GM19455 (cell line): ENCODE data around the gene ZIK1.

ENCODE experiments used
- ATAC-seq: cut with Tn5 transposase; IDR thresholded peaks from one replicate; pipeline ENCODE4 v1.9.1; 2021; ENCODE audit not compliant: unreplicated experiment

Gene ZIK1

DNA sequence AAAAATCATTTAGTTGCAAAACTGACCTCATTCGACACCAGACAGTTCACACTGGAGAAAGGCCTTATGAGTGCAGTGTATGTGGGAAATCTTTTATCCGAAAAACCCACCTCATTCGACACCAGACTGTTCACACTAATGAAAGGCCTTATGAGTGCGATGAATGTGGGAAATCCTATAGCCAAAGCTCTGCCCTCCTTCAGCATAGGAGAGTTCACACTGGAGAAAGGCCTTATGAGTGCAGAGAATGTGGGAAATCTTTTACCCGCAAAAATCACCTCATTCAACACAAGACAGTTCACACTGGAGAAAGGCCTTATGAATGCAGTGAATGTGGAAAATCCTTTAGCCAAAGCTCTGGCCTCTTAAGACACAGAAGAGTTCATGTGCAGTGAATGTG is 23.0 kb downstream of the ZIK1 start:
- no peak for ATAC-seq

DNA sequence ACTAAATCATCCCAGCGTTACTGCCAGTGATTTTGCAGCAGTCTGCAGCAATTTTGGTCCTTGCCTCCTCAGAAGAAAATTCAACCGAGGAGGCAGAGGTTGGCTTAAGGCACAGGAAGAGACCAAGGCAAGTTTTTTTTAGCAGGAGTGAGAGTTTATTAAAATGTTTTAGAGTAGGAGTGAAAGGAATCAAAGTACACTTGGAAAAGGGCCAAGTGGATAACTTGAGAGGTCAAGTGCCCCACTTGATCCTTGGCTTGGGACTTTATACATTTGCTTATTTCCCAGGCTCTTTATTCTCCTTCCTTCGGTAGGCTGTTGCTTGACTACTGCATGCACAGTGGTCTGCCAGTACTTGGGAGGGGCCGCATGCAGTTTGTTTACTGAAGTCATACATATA is 27.2 kb downstream of the ZIK1 start:
- no peak for ATAC-seq

- ATAC-seq = peak; percentile 89
Measured at GRCh38 chr19:57613941-57614743, 30.2 kb downstream of the ZIK1 start, which contains the start of gene ZNF134. Gene ZNF134 (plus strand): TSS chr19:57614242. CDS start chr19:57619469, 5,227 bp downstream.

DNA sequence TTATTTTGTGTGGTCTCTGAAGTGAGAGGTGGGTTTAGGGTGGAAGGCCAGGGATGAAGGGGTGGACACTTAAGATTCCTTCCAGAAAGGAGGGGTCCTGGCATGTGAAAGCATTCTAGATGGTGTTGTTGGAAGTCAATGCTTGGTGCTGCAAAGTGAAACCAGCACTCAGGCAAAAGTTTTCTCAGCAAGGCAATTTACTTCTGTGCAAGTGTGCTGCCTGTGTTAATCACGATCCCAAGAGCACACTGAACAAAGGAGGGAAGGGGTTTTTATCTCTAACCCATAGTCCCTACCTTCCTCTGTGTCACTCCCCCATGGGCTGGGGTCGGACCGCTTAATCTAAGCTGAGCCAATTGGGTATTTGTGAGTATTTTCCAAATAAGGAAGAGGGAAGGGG is 31.4 kb downstream of the ZIK1 start:
- ATAC-seq = no peak

GRCh38 chr19:57620673-57621348 is 36.9 kb downstream of the ZIK1 start:
- ATAC-seq = no peak

DNA sequence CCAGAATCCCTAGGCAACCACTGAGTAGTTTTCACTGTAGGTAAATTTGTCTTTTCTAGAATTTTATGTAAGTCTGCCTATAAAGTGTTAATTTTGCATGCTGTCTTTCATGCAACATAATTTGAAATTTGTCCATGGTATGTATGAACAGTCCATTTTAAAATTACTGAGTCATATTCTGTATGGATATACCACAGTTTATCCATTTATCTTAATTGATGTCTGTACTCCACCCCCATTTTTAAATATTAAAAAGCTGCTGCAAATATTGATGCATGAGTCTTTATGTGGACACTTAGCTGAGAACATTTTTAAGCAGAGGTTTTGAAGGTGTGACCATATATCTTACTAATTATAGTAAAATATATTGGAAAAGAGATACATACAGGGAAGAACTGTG is 39.1 kb downstream of the ZIK1 start:
- no peak for ATAC-seq

GRCh38 chr19:57632987-57633831 is 49.3 kb downstream of the ZIK1 start, which contains the start of gene ZNF211:
Gene ZNF211 (plus strand): TSS chr19:57633168. CDS start chr19:57633347, 179 bp downstream.
- ATAC-seq = peak; percentile 94

DNA sequence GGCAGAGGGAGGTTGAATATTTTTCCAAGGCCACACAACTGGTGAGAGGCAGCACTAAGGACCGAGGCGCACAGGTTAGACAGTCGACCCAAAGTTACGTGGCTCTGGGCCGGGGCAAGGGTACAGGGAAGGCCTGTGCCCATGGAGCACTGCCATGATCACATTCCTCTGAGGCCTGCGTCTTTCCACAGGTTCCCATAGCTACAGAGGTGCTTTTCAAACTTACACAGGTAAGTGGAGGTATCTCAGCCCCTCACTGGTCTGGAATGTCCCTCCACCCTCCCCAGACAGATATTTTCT is 49.8 kb downstream of the ZIK1 start:
- ATAC-seq = no peak

DNA sequence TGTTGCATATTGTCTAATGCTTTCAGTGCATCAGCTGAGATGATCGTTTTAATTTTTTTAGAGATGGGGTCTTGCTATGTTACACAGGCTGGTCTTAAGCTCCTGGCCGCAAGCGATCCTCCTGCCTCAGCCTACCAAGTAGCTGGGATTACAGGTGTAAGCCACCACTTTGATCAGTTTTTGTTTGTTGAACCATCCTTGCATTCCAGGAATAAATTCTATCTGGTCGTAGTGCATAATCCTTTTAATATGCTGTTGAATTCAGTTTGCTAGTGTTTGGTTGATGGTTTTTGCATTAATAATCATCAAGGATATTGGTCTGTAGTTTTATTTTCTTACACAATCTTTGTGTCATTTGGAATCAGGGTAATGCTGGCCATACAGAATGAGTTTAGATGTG is 53.4 kb downstream of the ZIK1 start:
- ATAC-seq = no peak

GRCh38 chr19:57641715-57642234 is 57.8 kb downstream of the ZIK1 start:
- ATAC-seq = no peak

- ATAC-seq = no peak
Measured at GRCh38 chr19:57642396-57643046, 58.6 kb downstream of the ZIK1 start.
